Erythroblast (primary cell): ENCODE measurements around the gene TINCR.

ENCODE experiments used
- GATA1 ChIP-seq: IDR thresholded peaks from 2 replicates; pipeline ENCODE4 v1.6.1; 2011; ENCODE audit warnings: low read depth, mild to moderate bottlenecking, control low read depth, low read length, moderate library complexity
- POLR2A ChIP-seq: IDR thresholded peaks from 2 replicates; pipeline ENCODE4 v1.6.1; 2011; ENCODE audit warnings: mild to moderate bottlenecking, low read length

GRCh38 chr19:5572556-5573286, 5.0 kb upstream of the TINCR start:
- TF ChIP-seq POLR2A (no peak), GATA1 (no peak)
